ENCODE data around the gene SHISA6.

GRCh38 chr17:11406716-11407115 is 165.7 kb downstream of the SHISA6 start:
- TF ChIP-seq CTCF (conservative IDR thresholded peaks at IDR 0.05 in 1 of 2, IDR thresholded peaks at IDR 0.05 in 1 of 2; ENCODE audit: extremely low read depth in 1 of 2, insufficient read depth in 1 of 2, low read depth in 1 of 2, low read length in 2 of 2) (no peak), EZH2 (IDR thresholded peaks at IDR 0.05; ENCODE audit: borderline replicate concordance, low read length) (no peak)

Measured in mammary epithelial cell (primary cell).